ENCODE data around the gene ERGIC1.

- peak in 2 of 3 donors; percentile 44 to 82 for TF ChIP-seq POLR2AphosphoS5 (IDR thresholded peaks at IDR 0.05)
- peak in 5 of 7 experiments; percentile 92 to 96 (median 95) for TF ChIP-seq CTCF (IDR thresholded peaks at IDR 0.05)
- TF ChIP-seq EP300 (IDR thresholded peaks at IDR 0.05): no peak
- no peak for TF ChIP-seq POLR2A (IDR thresholded peaks at IDR 0.05)
Measured at GRCh38 chr5:172932313-172933017, 98.4 kb downstream of the ERGIC1 start.

Measured in stomach (tissue), 4 donors.